Psoas muscle (tissue), 8 donors: Measurements from ENCODE around the gene TP63. TPM values are rescaled to one million over a fixed set of nuclear protein-coding genes. Genes with fewer than 3 reads are reported as not detected.

Experiments used
- ATAC-seq, 4 donors: fragments of 200-7000 bp; cut with Tn5 transposase; one replicate each; pipeline ENCODE4 v1.9.1; 2020; ENCODE audit warnings: moderate library complexity in 3 of 4, mild to moderate bottlenecking in 2 of 4
- DNase-seq, 2 donors: peaks; one replicate each; pipeline ENCODE4 v3.0.0-alpha.2; 2020
- H3K27ac ChIP-seq: fragments of 200-600 bp; one replicate; pipeline ENCODE4 v1.8.0; 2022
- H3K27me3 ChIP-seq, 3 donors: fragments of 200-600 bp in 1 of 3; one replicate each; pipeline versions ENCODE4 v1.6.1 to v1.8.0; 2013 to 2022; ENCODE audit warnings: low read length in 2 of 3, mild to moderate bottlenecking in 2 of 3, moderate library complexity in 1 of 3; ENCODE audit not compliant: insufficient read depth in 3 of 3
- H3K36me3 ChIP-seq, 2 donors: fragments of 200-600 bp in 1 of 2; one replicate each; pipeline versions ENCODE4 v1.6.1 to v1.8.0; 2013 to 2022; ENCODE audit warnings: low read depth in 1 of 2, mild to moderate bottlenecking in 1 of 2, moderate library complexity in 1 of 2; ENCODE audit not compliant: insufficient read depth in 1 of 2
- H3K4me1 ChIP-seq: fragments of 200-600 bp; one replicate; pipeline ENCODE4 v1.8.0; 2022
- H3K4me3 ChIP-seq: fragments of 200-600 bp; one replicate; pipeline ENCODE4 v1.8.0; 2022; ENCODE audit warnings: mild to moderate bottlenecking
- H3K9me3 ChIP-seq: fragments of 200-600 bp; one replicate; pipeline ENCODE4 v1.8.0; 2022
- CTCF ChIP-seq: fragments of 200-600 bp; IDR thresholded peaks from one replicate; pipeline ENCODE4 v1.8.0; 2022; ENCODE audit warnings: antibody characterized with exemption
- WGBS, 3 donors: extraction: QIAGEN DNeasy Blood & Tissue Kit; methylation state at CpG; one replicate each; pipeline versions ENCODE4 v1.1.6 to v1.1.7; 2013; 5-methylcytosine and 5-hydroxymethylcytosine counted together
- intact Hi-C, 2 donors: fragments of 100-400 bp; cut with DNase I; formaldehyde crosslinking; loops; one replicate each; pipeline versions ENCODE4 v1.11.0 to v1.14.2; 2022
- polyA plus RNA-seq, 3 donors: library from polyadenylated mRNA; stranded (reverse); fragments of 200-250 nt; gene quantifications; one replicate each; pipeline ENCODE4 v1.2.3, GENCODE V29; 2013
- total RNA-seq, 4 donors: library from RNA; stranded (reverse); fragmentation: NEBNext Ultra II Directional in 2 of 4; extraction: Animal tissue kit (Norgen Biotek cat#: 25700) in 2 of 4; gene quantifications; one replicate each; pipeline versions ENCODE4 v1.2.1 to v1.2.4, GENCODE V29; 2021 to 2023
- donor health status: healthy with polysubstance abuse.
- donor health status: DM: no; HTN: no; CAD: no; lungs with moderate emphysema.
- donor health status: Bipolar disorder and iron deficiency.
- donor health status: healthy.
- donor health status: DM: yes; HTN: yes; CAD: no.
- donor health status: DM: no; HTN: no; CAD: no.
- donor health status: DM: no; HTN: no; CAD: no.
- donor health status: DM: yes; HTN: yes; CAD: no.

Gene TP63
- total and polyA plus RNA-seq, 7 donors, result 1.4 to 83.0 (median 13.1) TPM

DNA sequence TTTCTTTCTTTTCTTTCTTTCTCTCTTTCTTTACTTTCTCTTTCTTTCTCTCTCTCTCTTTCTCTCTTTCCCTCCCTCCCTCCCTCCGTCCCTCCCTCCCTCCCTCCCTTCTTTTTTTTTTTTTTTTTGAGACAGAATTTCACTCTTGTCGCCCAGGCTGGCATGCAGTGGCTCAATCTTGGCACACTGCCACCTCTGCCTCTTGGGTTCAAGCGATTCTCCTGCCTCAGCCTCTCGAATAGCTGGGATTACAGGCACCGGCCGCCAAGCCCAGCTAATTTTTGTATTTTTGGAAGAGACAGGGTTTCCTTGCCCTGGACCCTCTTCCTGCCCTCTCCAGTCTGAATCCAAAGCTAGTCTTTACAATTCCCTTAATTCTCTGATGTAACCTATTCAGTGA, 102.9 kb downstream of the TP63 start:
- H3K4me3 ChIP-seq, result no peak overlapping the region
- H3K27ac ChIP-seq, result no peak overlapping the region
- H3K36me3 ChIP-seq, result peaks cover 0 to 17% of the 10 kb centered on the region in 2 donors
- DNase-seq (no peak), ATAC-seq (no peak)
- H3K9me3 ChIP-seq, result no peaks in the 10 kb centered on the region
- no peak for TF ChIP-seq CTCF
- intact Hi-C loops, result loop anchor here in 1 of 2 donors (5.0 kb wide), 1 partner anchor 33 kb away; no protein-coding TSS in a partner anchor
- H3K27me3 ChIP-seq, result no peaks in the 10 kb centered on the region
- H3K4me1 ChIP-seq, result peaks cover 16% of the 10 kb centered on the region
- WGBS, 3 donors, result 45 to 69% (median 47%) methylated on average over 6 of the region's 6 CpGs

GRCh38 chr3:189735913-189736312, 104.7 kb downstream of the TP63 start:
- ATAC-seq (no peak), DNase-seq (no peak)
- TF ChIP-seq CTCF, result no peak
- H3K4me1 ChIP-seq, result peaks cover 4% of the 10 kb centered on the region
- H3K4me3 ChIP-seq, result no peak overlapping the region
- H3K9me3 ChIP-seq, result no peaks in the 10 kb centered on the region
- no peak overlapping the region for H3K27ac ChIP-seq
- H3K36me3 ChIP-seq, result peaks cover 0 to 33% of the 10 kb centered on the region in 2 donors
- no peaks in the 10 kb centered on the region for H3K27me3 ChIP-seq
- intact Hi-C loops, result no loop called here

DNA sequence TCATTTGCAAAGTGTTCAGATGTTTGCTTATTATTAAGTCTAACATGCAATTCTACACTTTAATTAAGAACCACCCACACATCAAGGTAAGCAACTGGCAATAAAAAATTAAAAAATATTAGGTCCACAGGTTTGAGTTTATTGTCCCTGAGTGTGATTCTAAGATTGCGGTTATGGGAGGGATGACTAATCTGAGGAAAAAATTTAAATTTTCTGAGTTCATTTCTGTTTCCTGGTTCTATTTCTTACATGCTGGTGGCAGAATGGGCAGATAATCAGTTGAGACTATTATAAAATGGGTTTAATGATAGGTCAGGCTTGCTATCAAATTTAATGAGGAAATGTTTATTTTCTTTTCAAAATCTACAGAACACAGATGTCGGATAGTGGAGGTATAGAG, 105.9 kb downstream of the TP63 start:
- ATAC-seq (no peak), DNase-seq (no peak)
- Histone ChIP-seq H3K4me1 (peaks cover 4% of the 10 kb centered on the region), H3K9me3 (no peaks in the 10 kb centered on the region), H3K27me3 (no peaks in the 10 kb centered on the region), H3K4me3 (no peak overlapping the region), H3K27ac (no peak overlapping the region), H3K36me3 (peaks cover 0 to 45% of the 10 kb centered on the region in 2 donors)
- no peak for TF ChIP-seq CTCF
- 94 to 96% (median 94%) methylated on average over 2 of the region's 2 CpGs for WGBS, 3 donors
- intact Hi-C loops, result no loop called here

DNA sequence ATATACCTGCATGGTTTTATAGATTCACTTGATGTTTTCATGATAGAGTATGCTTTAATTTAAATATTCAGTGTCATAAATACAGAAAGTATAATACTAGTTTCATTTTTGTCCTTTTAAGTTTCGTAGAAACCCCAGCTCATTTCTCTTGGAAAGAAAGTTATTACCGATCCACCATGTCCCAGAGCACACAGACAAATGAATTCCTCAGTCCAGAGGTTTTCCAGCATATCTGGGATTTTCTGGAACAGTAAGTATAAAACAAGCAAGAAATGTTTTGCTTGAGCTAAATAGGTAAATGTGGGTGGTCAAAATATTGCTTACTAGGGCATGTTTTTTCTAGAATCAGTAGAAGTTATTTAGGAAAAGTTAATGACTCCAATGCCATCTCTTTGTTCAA, 106.4 kb downstream of the TP63 start:
- 86 to 91% (median 86%) methylated on average over 2 of the region's 2 CpGs for WGBS, 3 donors
- peaks cover 4% of the 10 kb centered on the region for H3K4me1 ChIP-seq
- peaks cover 0 to 50% of the 10 kb centered on the region in 2 donors for H3K36me3 ChIP-seq
- no peaks in the 10 kb centered on the region for H3K27me3 ChIP-seq
- no peak overlapping the region for H3K4me3 ChIP-seq
- TF ChIP-seq CTCF, result no peak
- no peak for DNase-seq
- ATAC-seq, result no peak
- H3K27ac ChIP-seq, result no peak overlapping the region
- intact Hi-C loops, result no loop called here
- H3K9me3 ChIP-seq, result no peaks in the 10 kb centered on the region

DNA sequence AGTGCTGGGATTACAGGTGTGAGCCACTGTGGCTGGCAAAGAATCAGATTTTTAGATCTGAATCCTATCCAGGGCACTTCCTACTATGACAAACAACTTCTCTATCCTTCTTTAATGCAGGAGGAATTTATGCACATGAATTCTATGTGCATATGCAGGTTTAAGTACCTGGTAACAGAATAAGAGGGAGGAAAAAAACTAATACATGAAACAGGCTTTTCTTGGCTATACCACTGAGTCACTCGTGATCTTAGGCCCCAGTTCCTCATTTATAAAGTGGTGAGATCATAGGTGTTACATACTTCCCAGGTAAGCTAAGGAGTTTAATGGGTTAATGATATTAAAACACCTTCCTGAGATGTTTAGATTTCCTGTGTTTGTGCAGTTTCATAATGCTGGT, 108.2 kb downstream of the TP63 start:
- no peak for TF ChIP-seq CTCF
- Histone ChIP-seq H3K4me3 (no peak overlapping the region), H3K27ac (no peak overlapping the region), H3K36me3 (peaks cover 0 to 68% of the 10 kb centered on the region in 2 donors), H3K27me3 (no peaks in the 10 kb centered on the region), H3K9me3 (no peaks in the 10 kb centered on the region), H3K4me1 (peaks cover 4% of the 10 kb centered on the region)
- ATAC-seq (no peak), DNase-seq (no peak)
- 78 to 87% (median 86%) methylated on average over 1 of the region's 1 CpG for whole genome bisulfite sequencing, 3 donors
- intact Hi-C loops, result no loop called here
